SU-DHL-6 (cell line): ENCODE measurements around the gene SMG7.

Experiments used
- H2AFZ ChIP-seq: fragments of 200-600 bp; sonication (generic); 2 replicates; pipeline ENCODE4 v1.6.1; 2014; ENCODE audit warnings: low read depth, mild to moderate bottlenecking, moderate library complexity, mixed read lengths, antibody characterized with exemption, low read length; ENCODE audit not compliant: severe bottlenecking
- H3F3A ChIP-seq: fragments of 200-600 bp; shearing (Covaris generic); 2 replicates; pipeline ENCODE4 v1.6.0; 2016; ENCODE audit warnings: antibody characterized with exemption, mild to moderate bottlenecking; ENCODE audit not compliant: insufficient read depth
- H3K27ac ChIP-seq: fragments of 200-600 bp; sonication (generic); 2 replicates; pipeline ENCODE4 v1.5.1; 2016; ENCODE audit warnings: low read depth, mild to moderate bottlenecking, low read length, moderate library complexity, mixed read lengths
- H3K27me3 ChIP-seq: fragments of 200-600 bp; sonication (generic), shearing (Covaris generic); 2 replicates; pipeline ENCODE4 v1.6.0; 2014; ENCODE audit warnings: mild to moderate bottlenecking, low read length
- H3K36me3 ChIP-seq: fragments of 200-600 bp; sonication (generic); 2 replicates; pipeline ENCODE4 v1.6.1; 2014; ENCODE audit warnings: mild to moderate bottlenecking, low read length, mixed read lengths
- H3K4me2 ChIP-seq: fragments of 300-600, 200-600 bp; shearing (Covaris generic), sonication (generic); 2 replicates; pipeline ENCODE4 v1.6.0; 2014; ENCODE audit warnings: low read length, low read depth, mild to moderate bottlenecking; ENCODE audit not compliant: poor library complexity, severe bottlenecking
- H3K4me3 ChIP-seq: fragments of 200-600 bp; sonication (generic); 2 replicates; pipeline ENCODE4 v1.5.1; 2014; ENCODE audit warnings: antibody characterized with exemption, low read length, mild to moderate bottlenecking, mixed read lengths; ENCODE audit not compliant: insufficient read depth, poor library complexity, severe bottlenecking
- H3K79me2 ChIP-seq: fragments of 200-600 bp; sonication (generic); 2 replicates; pipeline ENCODE4 v1.6.1; 2014; ENCODE audit warnings: mild to moderate bottlenecking, low read length, moderate library complexity; ENCODE audit not compliant: insufficient read depth
- H3K9ac ChIP-seq: fragments of 200-600 bp; sonication (generic); 2 replicates; pipeline ENCODE4 v1.7.0; 2014; ENCODE audit warnings: mild to moderate bottlenecking, low read length
- H3K9me2 ChIP-seq: fragments of 200-600 bp; sonication (generic); replicated peaks from 2 replicates; pipeline ENCODE4 v1.6.1; 2014; ENCODE audit warnings: low read length; ENCODE audit not compliant: insufficient read depth
- H3K9me3 ChIP-seq: fragments of 200-600 bp; sonication (generic); 2 replicates; pipeline ENCODE4 v1.6.1; 2014; ENCODE audit warnings: low read length, mixed read lengths; ENCODE audit not compliant: insufficient read depth
- H4K20me1 ChIP-seq: fragments of 200-600 bp; sonication (generic); 2 replicates; pipeline ENCODE4 v1.6.1; 2014; ENCODE audit warnings: low read depth, mild to moderate bottlenecking, antibody characterized with exemption, low read length, moderate library complexity, mixed read lengths
- CTCF ChIP-seq: fragments of 200-600 bp; sonication (generic); IDR thresholded peaks from one replicate; pipeline ENCODE4 v1.5.1; 2017; ENCODE audit warnings: antibody characterized with exemption, mild to moderate bottlenecking, low read length, moderate library complexity; ENCODE audit not compliant: insufficient read depth, poor library complexity, severe bottlenecking
- EZH2phosphoT487 ChIP-seq: fragments of 200-600 bp; sonication (generic), shearing (Covaris generic); conservative IDR thresholded peaks from 2 replicates; pipeline ENCODE4 v1.6.1; 2018; ENCODE audit warnings: mild to moderate bottlenecking, antibody characterized with exemption, low read length, moderate library complexity, mixed read lengths

Gene SMG7

GRCh38 chr1:183567584-183567983, 95.3 kb downstream of the SMG7 start:
- Histone ChIP-seq H4K20me1 (no peaks in the 10 kb centered on the region), H2AFZ (no peak overlapping the region), H3F3A (no peaks in the 10 kb centered on the region), H3K9ac (no peak overlapping the region), H3K4me3 (no peak overlapping the region), H3K36me3 (no peaks in the 10 kb centered on the region), H3K9me3 (no peaks in the 10 kb centered on the region), H3K27ac (no peak overlapping the region), H3K79me2 (no peaks in the 10 kb centered on the region), H3K4me2 (no peak overlapping the region), H3K27me3 (no peaks in the 10 kb centered on the region), H3K9me2 (no peaks in the 10 kb centered on the region)
- no peak for TF ChIP-seq EZH2phosphoT487
- TF ChIP-seq CTCF, result no peak

DNA sequence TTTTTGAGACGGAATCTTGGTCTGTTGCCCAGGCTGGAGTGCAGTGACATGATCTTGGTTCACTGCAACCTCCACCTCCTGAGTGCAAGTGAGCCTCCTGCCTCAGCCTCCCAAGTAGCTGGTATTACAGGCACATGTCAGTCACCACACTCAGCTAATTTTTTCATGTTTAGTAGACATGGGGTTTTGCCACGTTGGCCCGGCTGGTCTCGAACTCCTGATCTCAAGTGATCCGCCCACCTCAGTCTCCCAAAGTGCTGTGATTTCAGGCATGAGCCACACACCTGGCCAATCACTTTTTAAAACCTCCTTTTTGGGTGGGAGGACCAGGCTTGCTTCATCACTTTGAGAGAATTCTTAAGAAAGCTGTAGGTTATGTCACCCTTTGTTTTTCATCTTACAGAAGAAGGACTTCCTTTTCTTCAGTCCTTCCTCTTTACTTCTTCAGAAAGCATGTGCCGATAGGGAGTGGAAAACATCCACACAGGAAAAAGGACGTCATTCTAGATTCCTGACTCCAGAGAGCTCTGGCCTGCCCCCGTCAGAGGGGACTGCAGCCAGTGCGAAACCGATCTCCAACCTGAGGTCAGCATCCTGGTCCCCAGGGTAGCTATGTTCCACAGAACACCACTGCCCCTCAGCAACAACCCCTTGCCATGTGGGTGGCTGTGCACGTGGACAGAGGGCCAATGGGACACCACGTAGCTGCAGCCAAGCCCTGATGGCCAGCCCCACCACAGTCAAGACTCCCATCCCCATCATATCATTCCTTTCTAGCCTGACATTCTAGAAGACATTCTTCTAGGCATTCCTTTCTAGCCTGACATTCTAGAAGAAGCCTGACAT, 96.1 kb downstream of the SMG7 start:
- no peak overlapping the region for H3K4me3 ChIP-seq
- H3K4me2 ChIP-seq, result no peak overlapping the region
- H2AFZ ChIP-seq, result no peak overlapping the region
- H3K79me2 ChIP-seq, result no peaks in the 10 kb centered on the region
- H4K20me1 ChIP-seq, result no peaks in the 10 kb centered on the region
- H3K9me3 ChIP-seq, result no peaks in the 10 kb centered on the region
- H3K9me2 ChIP-seq, result no peaks in the 10 kb centered on the region
- H3K36me3 ChIP-seq, result no peaks in the 10 kb centered on the region
- H3K9ac ChIP-seq, result no peak overlapping the region
- H3F3A ChIP-seq, result no peaks in the 10 kb centered on the region
- H3K27ac ChIP-seq, result no peak overlapping the region
- H3K27me3 ChIP-seq, result no peaks in the 10 kb centered on the region
- TF ChIP-seq CTCF (no peak), EZH2phosphoT487 (no peak)

- Histone ChIP-seq H3F3A (no peaks in the 10 kb centered on the region), H3K79me2 (no peaks in the 10 kb centered on the region), H2AFZ (no peak overlapping the region), H3K27ac (no peak overlapping the region), H3K9me3 (no peaks in the 10 kb centered on the region), H3K36me3 (no peaks in the 10 kb centered on the region), H3K9ac (no peak overlapping the region), H4K20me1 (no peaks in the 10 kb centered on the region), H3K4me3 (no peak overlapping the region), H3K4me2 (no peak overlapping the region), H3K27me3 (no peaks in the 10 kb centered on the region), H3K9me2 (no peaks in the 10 kb centered on the region)
- no peak for TF ChIP-seq EZH2phosphoT487
- TF ChIP-seq CTCF, result no peak
Measured at GRCh38 chr1:183569141-183569540, 96.8 kb downstream of the SMG7 start.
